ENCODE data around the gene TPD52L2. TPM values are rescaled to one million over a fixed set of nuclear protein-coding genes. Genes with fewer than 3 reads are reported as not detected.

Gene TPD52L2
- polyA plus RNA-seq, 3 donors, result 34.8 to 109 (median 88.8) TPM

DNA sequence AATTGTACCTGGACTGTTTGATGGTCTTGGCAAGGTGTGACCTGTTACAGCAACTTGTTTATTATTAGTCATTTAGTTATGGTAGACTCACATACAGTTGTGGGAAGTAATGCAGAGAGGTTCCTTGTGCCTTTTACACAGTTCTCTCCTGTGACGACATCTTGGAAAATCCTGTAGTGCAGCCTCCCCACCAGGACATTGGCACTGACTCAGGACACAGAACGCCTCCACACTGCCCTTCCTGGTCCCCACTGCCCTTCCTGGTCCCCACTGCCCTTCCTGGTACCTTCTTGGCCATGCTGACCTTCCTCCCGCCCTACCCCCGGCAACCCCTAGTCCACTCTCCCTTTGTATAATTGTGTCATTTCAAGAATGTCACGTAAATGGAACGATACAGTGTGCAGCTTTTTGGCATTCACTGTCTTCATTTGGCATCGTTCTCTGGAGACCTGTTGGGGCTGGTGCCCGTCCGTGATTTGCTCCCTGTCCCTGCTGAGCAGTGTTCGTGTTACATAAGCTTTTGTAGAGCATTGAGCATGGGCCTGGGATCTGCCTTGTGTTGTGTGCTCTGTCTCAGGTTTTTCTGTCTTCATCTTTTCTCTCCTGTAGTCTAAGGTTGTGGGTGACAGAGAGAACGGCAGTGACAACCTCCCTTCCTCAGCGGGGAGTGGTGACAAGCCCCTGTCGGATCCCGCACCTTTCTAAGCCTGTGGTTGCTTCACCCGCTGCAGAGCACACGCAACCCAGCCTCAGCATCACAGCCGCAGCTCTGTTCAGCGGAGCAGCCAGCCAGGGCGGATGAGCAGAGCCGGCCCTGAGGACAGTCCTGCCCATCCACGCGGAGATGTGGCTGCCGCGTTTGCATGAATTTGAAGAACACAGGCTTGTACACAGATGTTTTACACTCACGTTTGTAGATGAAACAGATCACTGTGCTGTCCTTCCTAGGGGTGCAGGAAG, 24.5 kb downstream of the TPD52L2 start:
- WGBS, 3 donors, result 73 to 90% (median 74%) methylated on average over 25 of the region's 25 CpGs
- no peak overlapping the region for H3K27ac ChIP-seq (ENCODE audit: low read depth, low read length)

GRCh38 chr20:63890201-63890576, 25.1 kb downstream of the TPD52L2 start:
- no peak overlapping the region for H3K27ac ChIP-seq (ENCODE audit: low read depth, low read length)
- WGBS, 3 donors, result 64 to 79% (median 72%) methylated on average over 7 of the region's 7 CpGs

- WGBS, 3 donors, result 74 to 85% (median 76%) methylated on average over 7 of the region's 7 CpGs
- H3K27ac ChIP-seq (ENCODE audit: low read depth, low read length), result no peak overlapping the region
These were observed 25.5 kb downstream of the TPD52L2 start for GRCh38 chr20:63890616-63891015.

- no peak overlapping the region for H3K27ac ChIP-seq (ENCODE audit: low read depth, low read length)
- 84 to 87% (median 84%) methylated on average over 29 of the region's 29 CpGs for WGBS, 3 donors
These were observed 26.3 kb downstream of the TPD52L2 start for GRCh38 chr20:63891061-63892002.

- H3K27ac ChIP-seq (ENCODE audit: low read depth, low read length), result no peak overlapping the region
- 90 to 91% (median 90%) methylated on average over 7 of the region's 7 CpGs for whole genome bisulfite sequencing, 3 donors
These were observed 27.3 kb downstream of the TPD52L2 start for GRCh38 chr20:63892402-63892801.

DNA sequence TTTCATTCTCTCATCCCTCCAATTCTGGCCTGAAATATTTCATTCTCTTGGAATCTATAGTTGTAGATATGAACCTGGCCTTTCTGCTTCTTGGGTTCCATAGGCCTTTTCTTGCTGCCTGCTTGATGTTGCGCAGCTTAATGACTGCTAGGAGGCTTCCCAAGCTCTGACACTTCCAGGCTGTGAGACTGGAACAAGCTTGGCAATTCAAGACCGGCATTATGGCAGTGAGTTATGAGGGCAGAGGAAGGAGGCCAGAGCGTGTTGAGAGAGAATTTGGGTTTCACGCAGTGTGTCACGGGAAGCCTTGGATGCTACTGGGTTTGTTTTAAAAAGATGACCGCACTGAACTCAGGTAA, 28.9 kb downstream of the TPD52L2 start:
- 24 to 26% (median 26%) methylated on average over 6 of the region's 6 CpGs for WGBS, 3 donors

DNA sequence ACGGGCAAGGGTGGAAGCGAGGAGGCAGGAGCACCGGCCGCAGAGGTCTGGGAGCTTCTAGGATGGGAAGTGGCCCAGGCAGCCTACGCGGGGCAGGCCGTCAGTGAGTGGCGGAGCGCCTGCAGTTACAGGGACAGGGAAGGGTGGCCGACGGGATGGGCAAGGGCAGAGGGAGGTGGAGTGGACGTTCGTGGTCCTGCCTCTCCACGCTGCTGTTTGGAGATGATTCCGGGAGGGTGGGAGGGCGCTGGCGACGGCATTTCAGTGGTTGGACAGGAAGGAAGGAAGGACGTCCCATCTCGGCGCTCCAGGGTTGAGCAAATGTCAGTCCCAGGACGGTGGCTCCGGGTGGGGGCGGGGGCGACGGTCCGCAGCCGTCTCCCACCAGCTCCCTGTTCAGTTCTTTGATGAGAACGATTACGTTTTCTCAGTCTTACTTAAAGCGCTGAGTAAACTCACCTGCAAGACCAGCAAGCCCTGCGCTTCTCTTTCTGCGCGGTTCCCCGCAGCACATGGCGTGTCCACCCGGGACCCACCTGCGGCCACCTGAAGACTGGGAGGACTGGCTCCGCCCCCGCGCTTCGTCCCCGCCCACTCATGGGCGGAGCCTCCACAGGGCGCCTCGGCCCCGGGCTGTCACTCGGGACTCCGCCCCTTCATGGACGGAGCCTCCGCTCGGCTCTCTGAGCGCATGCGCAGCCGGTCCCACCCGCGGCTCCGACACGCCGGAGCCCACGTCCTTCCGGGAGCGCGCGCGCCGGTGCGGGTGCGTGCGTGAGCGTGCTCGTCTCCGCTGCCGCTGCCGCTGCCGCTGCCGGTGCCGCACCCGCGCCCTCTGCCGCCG, 29.5 kb downstream of the TPD52L2 start, which contains the start of gene DNAJC5:
Gene DNAJC5, plus strand, starts transcription at position 769 of the 844 bp plus-strand sequence. CDS start 33,220 bp downstream, outside the sequence.
- 1 to 2% (median 2%) methylated on average over 68 to 82 of the region's 82 CpGs for WGBS, 3 donors
- peak within 1 kb of the TSS; percentile 13 for H3K27ac ChIP-seq (ENCODE audit: low read depth, low read length)

More for the DNA sequence above, 28.9 kb downstream of the TPD52L2 start:
- no peak overlapping the region for H3K27ac ChIP-seq (ENCODE audit: low read depth, low read length)

- no peak overlapping the region for H3K27ac ChIP-seq (ENCODE audit: low read depth, low read length)
- 0 to 1% (median 1%) methylated on average over 26 to 84 of the region's 87 CpGs for WGBS, 3 donors
These were observed 30.3 kb downstream of the TPD52L2 start for GRCh38 chr20:63895202-63895951.

GRCh38 chr20:63895952-63896263, 30.8 kb downstream of the TPD52L2 start:
- no peak overlapping the region for H3K27ac ChIP-seq (ENCODE audit: low read depth, low read length)
- 0 to 2% (median 0%) methylated on average over 5 of the region's 5 CpGs for WGBS, 3 donors

GRCh38 chr20:63896264-63897105, 31.4 kb downstream of the TPD52L2 start:
- WGBS, 3 donors, result 7 to 14% (median 14%) methylated on average over 18 of the region's 18 CpGs
- peak overlapping the region; percentile 40 for H3K27ac ChIP-seq (ENCODE audit: low read depth, low read length)

- WGBS, 3 donors, result 46 to 80% (median 78%) methylated on average over 6 of the region's 6 CpGs
- no peak overlapping the region for H3K27ac ChIP-seq (ENCODE audit: low read depth, low read length)
These were observed 33.0 kb downstream of the TPD52L2 start for GRCh38 chr20:63897978-63898561.

DNA sequence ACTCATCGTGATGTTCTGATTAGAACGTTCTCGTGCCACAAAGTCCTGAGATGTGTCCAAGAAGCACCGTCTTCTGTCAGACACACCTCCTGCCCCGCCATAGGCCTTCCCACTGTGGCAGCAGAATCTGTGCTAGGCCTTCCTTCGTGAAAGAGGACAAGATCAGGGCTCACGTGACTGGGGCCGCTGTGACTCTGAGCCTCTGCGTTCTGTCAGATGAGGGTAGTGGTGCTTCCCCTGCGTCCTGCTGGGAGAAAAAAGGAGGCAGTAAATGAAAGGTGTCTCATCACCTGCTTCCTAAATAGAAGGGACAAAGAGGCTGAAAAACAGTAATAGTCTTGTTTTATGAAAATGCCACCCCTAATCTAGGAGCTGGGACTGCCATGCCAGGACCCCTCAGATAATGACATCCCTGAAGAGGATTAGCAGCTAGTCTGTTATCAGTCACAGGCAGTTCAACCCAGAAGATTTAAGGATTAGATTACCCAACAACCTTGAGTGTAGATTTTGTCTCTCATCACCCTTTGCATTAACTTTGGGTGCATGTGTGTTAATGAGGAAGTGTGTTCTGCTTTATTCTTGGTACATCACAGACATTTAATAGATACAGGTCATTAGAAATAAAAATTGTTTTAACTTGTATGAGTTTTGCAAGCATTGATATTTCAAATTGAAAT, 34.0 kb downstream of the TPD52L2 start:
- 66 to 84% (median 71%) methylated on average over 10 of the region's 10 CpGs for WGBS, 3 donors
- H3K27ac ChIP-seq (ENCODE audit: low read depth, low read length), result no peak overlapping the region

GRCh38 chr20:63900413-63900812, 35.3 kb downstream of the TPD52L2 start:
- H3K27ac ChIP-seq (ENCODE audit: low read depth, low read length), result no peak overlapping the region
- 44 to 62% (median 57%) methylated on average over 3 of the region's 3 CpGs for WGBS, 3 donors

- WGBS, 3 donors, result 60 to 78% (median 61%) methylated on average over 11 of the region's 11 CpGs
- H3K27ac ChIP-seq (ENCODE audit: low read depth, low read length), result no peak overlapping the region
These were observed 38.9 kb downstream of the TPD52L2 start for GRCh38 chr20:63903796-63904561.

DNA sequence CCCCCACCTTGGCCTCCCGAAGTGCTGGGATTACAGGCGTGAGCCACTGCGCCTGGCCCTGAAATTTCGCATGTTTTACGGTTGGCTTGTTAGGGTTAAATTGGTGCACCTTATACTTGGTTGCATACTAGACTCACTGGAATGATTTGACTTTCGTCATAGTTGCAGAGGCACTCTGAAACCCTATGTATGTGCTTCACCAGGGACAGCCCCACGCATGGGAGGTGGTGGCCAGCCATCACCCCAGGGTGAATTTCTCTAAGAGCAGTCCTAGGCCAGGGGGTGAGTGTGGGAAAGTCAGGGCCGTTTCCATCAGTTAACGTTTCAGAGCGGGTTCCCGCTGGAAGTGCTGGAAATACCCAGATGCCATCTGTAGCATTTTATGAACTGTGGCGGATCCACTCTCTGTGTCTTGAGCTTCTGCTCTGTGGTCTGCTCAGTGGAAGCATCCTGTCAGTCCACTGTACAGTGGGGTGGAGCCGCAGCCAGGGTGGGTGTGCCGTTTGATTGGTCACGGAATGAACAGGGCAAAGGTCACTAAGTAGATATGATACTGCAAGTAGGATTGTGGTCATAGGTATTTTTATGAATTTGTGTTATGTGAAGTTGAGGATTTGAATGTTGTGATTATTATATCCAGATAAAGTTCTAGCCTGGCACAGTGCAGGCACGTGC, 43.1 kb downstream of the TPD52L2 start:
- H3K27ac ChIP-seq (ENCODE audit: low read depth, low read length), result no peak overlapping the region
- WGBS, 3 donors, result 52 to 74% (median 69%) methylated on average over 16 of the region's 16 CpGs
